T-helper 2 cell treated with Interferon-gamma antibody and Interleukin-4, amounts not matched to agents 5 μg/mL and 100 μg/mL, for 36 hours (primary cell): ENCODE data around the gene ETF1.
A peak's percentile ranks its signal among the peaks of the same experiment; 100 is the strongest.
"Not testable (repeated sequence)": the region's sequence is repeated elsewhere in the genome, so short reads cannot be mapped to it uniquely, and the experiment has no call there.

ENCODE experiments used
- DNase-seq: peaks from one replicate; pipeline ENCODE4 v3.0.0; 2021; ENCODE audit warnings: low spot score
- H3K27ac Mint-ChIP-seq: one replicate; pipeline ENCODE4 v1.8.0; 2021; ENCODE audit warnings: mild to moderate bottlenecking, mixed read lengths
- H3K27me3 Mint-ChIP-seq: one replicate; pipeline ENCODE4 v1.8.0; 2021; ENCODE audit warnings: low read depth, mixed read lengths
- H3K36me3 Mint-ChIP-seq: one replicate; pipeline ENCODE4 v1.8.0; 2021; ENCODE audit warnings: low read depth, mixed read lengths
- H3K4me1 Mint-ChIP-seq: one replicate; pipeline ENCODE4 v1.8.0; 2021; ENCODE audit warnings: low read depth, mixed read lengths
- H3K4me3 Mint-ChIP-seq: one replicate; pipeline ENCODE4 v1.8.0; 2022; ENCODE audit warnings: mild to moderate bottlenecking, moderate library complexity, mixed read lengths
- H3K9me3 Mint-ChIP-seq: one replicate; pipeline ENCODE4 v1.8.0; 2021; ENCODE audit warnings: mixed read lengths

The ETF1 gene

GRCh38 chr5:138528744-138529469 lies 14.1 kb downstream of the ETF1 start:
- no peak overlapping the region for H3K4me3 Mint-ChIP-seq
- H3K36me3 Mint-ChIP-seq, result peaks cover 16% of the 10 kb centered on the region
- H3K27ac Mint-ChIP-seq, result no peak overlapping the region
- DNase-seq, result no peak
- no peaks in the 10 kb centered on the region for H3K9me3 Mint-ChIP-seq
- H3K4me1 Mint-ChIP-seq, result peaks cover 20% of the 10 kb centered on the region
- H3K27me3 Mint-ChIP-seq, result no peaks in the 10 kb centered on the region

- Mint-ChIP-seq H3K9me3 (no peaks in the 10 kb centered on the region), H3K4me3 (no peak overlapping the region), H3K36me3 (peaks cover 14% of the 10 kb centered on the region), H3K27me3 (no peaks in the 10 kb centered on the region), H3K4me1 (peaks cover 17% of the 10 kb centered on the region), H3K27ac (no peak overlapping the region)
- no peak for DNase-seq
Measured at GRCh38 chr5:138528208-138528607, 14.8 kb downstream of the ETF1 start.

DNA sequence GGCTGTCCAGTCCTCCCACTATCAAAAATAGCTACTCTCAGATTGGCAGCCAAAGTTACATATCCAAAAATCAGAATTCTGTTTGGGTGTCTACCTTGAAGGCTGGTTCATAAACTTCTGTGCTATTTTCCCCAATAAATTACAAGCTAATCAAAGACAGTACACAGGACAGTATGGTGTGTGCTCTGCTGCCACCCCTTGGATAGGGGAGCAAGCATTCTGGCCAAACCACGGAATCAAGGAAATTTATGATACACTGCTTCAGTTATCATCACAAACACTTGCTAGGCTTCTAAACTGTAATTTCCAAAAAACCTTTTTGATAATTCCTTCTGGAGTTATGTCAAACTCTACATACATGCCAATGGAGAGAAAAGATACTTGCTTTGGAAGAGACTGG lies 15.9 kb downstream of the ETF1 start:
- Mint-ChIP-seq H3K4me3 (no peak overlapping the region), H3K27ac (no peak overlapping the region), H3K27me3 (no peaks in the 10 kb centered on the region), H3K9me3 (no peaks in the 10 kb centered on the region), H3K36me3 (peaks cover 11% of the 10 kb centered on the region), H3K4me1 (peaks cover 17% of the 10 kb centered on the region)
- no peak for DNase-seq

DNA sequence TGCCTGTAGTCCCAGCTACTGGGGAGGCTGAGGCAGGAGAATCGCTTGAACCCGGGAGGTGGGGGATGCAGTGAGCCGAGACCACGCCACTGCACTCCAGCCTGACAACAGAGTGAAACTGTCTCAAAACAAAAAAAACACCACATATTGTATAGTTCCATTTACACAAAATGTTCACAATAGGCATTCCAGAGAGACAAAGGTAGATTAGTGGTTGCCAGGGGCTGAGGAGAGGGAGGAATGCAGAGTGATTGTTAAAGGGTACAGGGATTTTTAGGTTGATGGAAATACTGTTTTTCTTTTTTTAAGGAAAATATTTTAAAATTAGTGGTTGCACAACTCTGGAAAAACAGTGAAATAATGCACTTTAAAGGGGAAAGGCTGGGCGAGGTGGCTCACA lies 19.6 kb downstream of the ETF1 start:
- Mint-ChIP-seq H3K36me3 (peaks cover 20% of the 10 kb centered on the region), H3K9me3 (no peaks in the 10 kb centered on the region), H3K27me3 (no peaks in the 10 kb centered on the region), H3K4me1 (peaks cover 12% of the 10 kb centered on the region), H3K27ac (peak overlapping the region; percentile 1), H3K4me3 (no peak overlapping the region)
- DNase-seq, result no peak

DNA sequence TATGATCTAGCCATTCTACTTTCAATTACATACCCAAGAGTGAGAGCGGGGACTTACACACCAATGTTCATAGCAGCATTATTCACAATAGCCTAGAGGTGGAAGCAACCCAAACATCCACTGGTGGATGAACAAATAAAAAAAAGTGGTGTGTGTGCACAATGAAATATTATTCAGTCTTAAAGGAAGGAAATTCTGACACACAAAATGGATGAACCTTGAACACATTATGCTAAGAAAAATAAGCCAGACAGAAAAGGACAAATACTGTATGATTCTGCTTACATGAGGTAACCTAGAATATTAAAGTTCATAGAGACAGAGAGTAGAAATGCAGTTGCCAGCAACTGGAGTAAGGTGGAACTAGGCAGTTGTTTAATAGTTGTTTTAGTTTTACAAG lies 22.1 kb downstream of the ETF1 start:
- DNase-seq, result no peak
- peaks cover 31% of the 10 kb centered on the region for H3K36me3 Mint-ChIP-seq

GRCh38 chr5:138517437-138517836 lies 25.6 kb downstream of the ETF1 start:
- no peak overlapping the region for H3K27ac Mint-ChIP-seq
- peaks cover 52% of the 10 kb centered on the region for H3K36me3 Mint-ChIP-seq
- peaks cover 6% of the 10 kb centered on the region for H3K4me1 Mint-ChIP-seq
- no peaks in the 10 kb centered on the region for H3K27me3 Mint-ChIP-seq
- H3K4me3 Mint-ChIP-seq, result no peak overlapping the region
- H3K9me3 Mint-ChIP-seq, result no peaks in the 10 kb centered on the region
- DNase-seq, result no peak

More for the DNA sequence above, 22.1 kb downstream of the ETF1 start:
- H3K4me1 Mint-ChIP-seq, result peaks cover 7% of the 10 kb centered on the region
- H3K9me3 Mint-ChIP-seq, result no peaks in the 10 kb centered on the region
- H3K27ac Mint-ChIP-seq, result no peak overlapping the region
- H3K4me3 Mint-ChIP-seq, result no peak overlapping the region
- no peaks in the 10 kb centered on the region for H3K27me3 Mint-ChIP-seq

DNA sequence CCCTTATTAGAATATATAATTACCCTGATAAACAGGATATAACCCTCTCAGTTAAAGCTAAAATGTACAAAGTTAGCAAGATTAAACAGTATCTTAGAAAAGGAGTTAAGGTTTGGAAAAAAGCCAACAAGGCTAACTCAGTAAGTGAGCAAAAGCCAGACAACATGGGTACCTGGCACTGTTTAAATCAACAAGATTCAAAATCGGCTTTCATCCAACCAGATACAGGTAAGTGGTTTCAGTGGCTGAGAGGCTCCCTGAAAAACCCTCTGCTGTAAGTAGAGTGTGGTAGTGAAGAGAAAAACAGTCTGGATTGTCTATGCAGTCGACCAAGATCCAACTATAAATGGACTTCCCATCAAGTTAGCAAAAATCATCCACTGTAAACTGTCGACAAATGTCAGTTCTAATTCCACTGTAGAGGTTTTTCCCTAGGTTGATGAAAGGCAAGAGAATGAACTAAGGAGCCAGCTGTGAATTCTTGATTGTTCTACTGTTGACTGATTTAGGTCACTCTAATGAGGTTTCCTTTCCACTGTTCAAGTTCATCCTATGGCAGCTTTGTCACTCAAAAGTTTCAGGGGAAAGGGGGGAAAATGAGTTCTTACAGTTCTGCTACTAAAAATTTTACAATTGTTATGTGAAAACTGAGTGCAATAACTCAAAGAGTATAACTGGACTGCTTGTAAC lies 27.3 kb downstream of the ETF1 start:
- peaks cover 53% of the 10 kb centered on the region for H3K36me3 Mint-ChIP-seq
- H3K4me1 Mint-ChIP-seq, result peaks cover 3% of the 10 kb centered on the region
- DNase-seq, result no peak
- H3K9me3 Mint-ChIP-seq, result no peaks in the 10 kb centered on the region
- no peak overlapping the region for H3K27ac Mint-ChIP-seq
- no peaks in the 10 kb centered on the region for H3K27me3 Mint-ChIP-seq
- H3K4me3 Mint-ChIP-seq, result no peak overlapping the region

GRCh38 chr5:138514021-138514420 lies 29.0 kb downstream of the ETF1 start:
- H3K27ac Mint-ChIP-seq, result no peak overlapping the region
- no peak for DNase-seq
- H3K4me3 Mint-ChIP-seq, result no peak overlapping the region
- H3K27me3 Mint-ChIP-seq, result no peaks in the 10 kb centered on the region
- H3K9me3 Mint-ChIP-seq, result no peaks in the 10 kb centered on the region
- H3K36me3 Mint-ChIP-seq, result peaks cover 56% of the 10 kb centered on the region
- no peaks in the 10 kb centered on the region for H3K4me1 Mint-ChIP-seq

- Mint-ChIP-seq H3K27ac (no peak overlapping the region), H3K4me1 (no peaks in the 10 kb centered on the region), H3K9me3 (no peaks in the 10 kb centered on the region), H3K27me3 (no peaks in the 10 kb centered on the region), H3K4me3 (no peak overlapping the region), H3K36me3 (peaks cover 44% of the 10 kb centered on the region)
- no peak for DNase-seq
Measured at GRCh38 chr5:138508958-138509357, 34.1 kb downstream of the ETF1 start.

DNA sequence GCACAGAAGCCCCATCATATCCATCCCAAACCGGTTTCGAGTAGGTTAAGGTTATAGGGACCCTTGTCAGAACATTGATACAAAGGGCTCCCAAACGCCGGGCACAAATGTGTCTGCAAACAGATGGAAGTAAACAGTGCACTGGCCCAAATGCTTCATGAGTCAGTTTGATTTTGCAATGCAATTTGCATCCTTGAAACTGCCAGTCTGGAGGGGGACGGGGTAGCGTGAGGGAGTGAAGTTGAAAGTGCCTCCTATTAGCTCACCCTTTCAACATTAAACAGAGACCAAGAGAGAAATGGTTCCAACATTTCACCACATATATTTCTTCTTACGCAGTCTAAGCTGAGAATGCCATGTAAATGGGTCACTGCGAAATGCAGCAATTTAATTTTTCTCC lies 35.6 kb downstream of the ETF1 start:
- peaks cover 33% of the 10 kb centered on the region for H3K36me3 Mint-ChIP-seq
- not testable (repeated sequence) for H3K27ac Mint-ChIP-seq

DNA sequence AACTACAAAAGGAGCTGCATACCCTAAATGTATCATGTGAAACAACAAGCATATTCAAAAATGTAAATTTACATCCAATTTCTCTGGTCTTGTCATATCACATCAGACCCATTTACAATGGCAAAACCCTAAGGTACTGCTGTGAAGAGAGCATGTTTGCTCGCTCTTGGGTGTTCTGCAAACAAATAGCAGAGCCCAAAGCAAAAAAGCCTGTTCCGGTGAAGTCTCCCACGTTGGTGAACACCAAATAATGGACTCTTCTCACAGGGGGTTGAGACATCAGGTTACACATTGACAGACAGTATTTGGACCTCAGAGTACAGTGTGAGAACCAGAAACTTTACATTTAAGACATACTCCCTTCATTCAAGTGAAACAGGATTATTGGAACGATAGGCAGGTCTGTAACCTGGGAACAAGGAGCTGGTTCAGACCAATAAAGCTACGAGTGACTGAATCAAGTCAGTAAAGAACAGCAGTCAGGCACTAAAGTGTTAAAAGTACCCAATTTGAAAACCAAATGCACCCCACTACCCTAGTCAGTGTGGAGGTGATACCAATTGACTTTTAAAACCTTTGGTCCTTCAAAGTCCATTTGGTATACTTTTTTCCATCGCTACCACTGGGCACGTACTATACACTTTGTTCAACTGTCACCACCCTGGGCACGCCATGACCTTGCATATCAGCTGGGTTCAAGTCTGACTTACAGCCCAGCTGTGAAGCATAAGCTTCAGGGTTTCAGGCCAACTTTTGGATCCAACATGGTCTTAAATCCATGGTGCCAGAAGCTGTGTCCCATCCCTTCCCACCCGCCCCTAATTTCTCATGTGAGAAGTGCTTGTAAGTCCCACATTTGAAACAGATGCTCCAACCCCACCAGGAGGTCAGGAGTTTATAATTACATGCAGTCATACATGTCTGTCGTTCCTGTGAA lies 36.4 kb downstream of the ETF1 start:
- Mint-ChIP-seq H3K4me3 (no peak overlapping the region), H3K27ac (no peak overlapping the region), H3K4me1 (no peaks in the 10 kb centered on the region), H3K36me3 (peaks cover 33% of the 10 kb centered on the region), H3K27me3 (no peaks in the 10 kb centered on the region), H3K9me3 (no peaks in the 10 kb centered on the region)
- no peak for DNase-seq

More for the DNA sequence above, 35.6 kb downstream of the ETF1 start:
- H3K4me1 Mint-ChIP-seq, DNase-seq, H3K27me3 Mint-ChIP-seq, H3K4me3 Mint-ChIP-seq, H3K9me3 Mint-ChIP-seq: not testable (repeated sequence)

GRCh38 chr5:138504799-138505198 lies 38.2 kb downstream of the ETF1 start:
- no peaks in the 10 kb centered on the region for H3K9me3 Mint-ChIP-seq
- no peaks in the 10 kb centered on the region for H3K27me3 Mint-ChIP-seq
- no peak overlapping the region for H3K4me3 Mint-ChIP-seq
- no peak for DNase-seq
- peaks cover 23% of the 10 kb centered on the region for H3K36me3 Mint-ChIP-seq
- no peaks in the 10 kb centered on the region for H3K4me1 Mint-ChIP-seq
- no peak overlapping the region for H3K27ac Mint-ChIP-seq

DNA sequence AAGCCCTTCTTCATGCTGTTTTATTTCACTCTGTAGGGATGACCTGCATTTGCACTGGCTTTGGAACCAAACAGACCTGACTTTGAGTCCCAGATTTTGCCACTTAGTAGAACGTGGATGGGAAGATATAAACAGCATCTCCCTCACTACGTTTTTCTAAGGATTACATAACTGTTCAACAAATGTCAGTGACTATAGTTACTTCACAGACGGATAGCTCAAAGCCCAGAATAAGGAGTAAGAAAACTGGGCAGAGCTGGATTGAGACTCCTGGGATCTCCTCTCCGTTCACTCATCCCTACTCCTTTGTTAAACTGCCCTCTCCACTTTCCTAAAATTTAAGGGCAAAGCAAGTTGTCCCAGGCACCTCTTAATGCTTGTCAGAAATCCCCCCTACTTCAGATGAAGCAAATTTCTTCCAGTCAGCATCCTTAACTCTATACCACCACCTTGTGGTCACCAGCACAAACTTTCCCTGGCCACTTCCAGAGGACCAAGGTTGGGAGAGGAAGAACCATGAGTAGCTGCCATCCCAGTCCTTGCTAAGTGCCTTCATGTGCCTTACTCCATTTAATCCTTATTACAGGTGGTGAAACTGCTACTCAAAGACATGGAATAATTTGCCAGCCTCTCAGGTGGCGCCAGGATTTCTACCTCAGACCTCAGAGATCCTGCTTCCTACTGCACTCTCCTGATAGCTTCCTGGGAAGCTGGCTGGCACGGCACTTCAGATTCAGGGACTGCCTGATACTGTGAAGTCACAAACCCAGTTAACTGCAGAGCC lies 39.4 kb downstream of the ETF1 start:
- Mint-ChIP-seq H3K27me3 (no peaks in the 10 kb centered on the region), H3K4me1 (no peaks in the 10 kb centered on the region), H3K36me3 (peaks cover 16% of the 10 kb centered on the region), H3K4me3 (no peak overlapping the region), H3K27ac (no peak overlapping the region), H3K9me3 (no peaks in the 10 kb centered on the region)
- no peak for DNase-seq
